ENCODE results near the gene NCEH1. TPM values are rescaled to one million over a fixed set of nuclear protein-coding genes. Genes with fewer than 3 reads are reported as not detected.

Gene NCEH1
- total and polyA plus RNA-seq, 2 of the 13 experiments (the other 11 are each of a cell fraction or from before 2014, with no cell fraction given) = 12.9 to 21.4 TPM

DNA sequence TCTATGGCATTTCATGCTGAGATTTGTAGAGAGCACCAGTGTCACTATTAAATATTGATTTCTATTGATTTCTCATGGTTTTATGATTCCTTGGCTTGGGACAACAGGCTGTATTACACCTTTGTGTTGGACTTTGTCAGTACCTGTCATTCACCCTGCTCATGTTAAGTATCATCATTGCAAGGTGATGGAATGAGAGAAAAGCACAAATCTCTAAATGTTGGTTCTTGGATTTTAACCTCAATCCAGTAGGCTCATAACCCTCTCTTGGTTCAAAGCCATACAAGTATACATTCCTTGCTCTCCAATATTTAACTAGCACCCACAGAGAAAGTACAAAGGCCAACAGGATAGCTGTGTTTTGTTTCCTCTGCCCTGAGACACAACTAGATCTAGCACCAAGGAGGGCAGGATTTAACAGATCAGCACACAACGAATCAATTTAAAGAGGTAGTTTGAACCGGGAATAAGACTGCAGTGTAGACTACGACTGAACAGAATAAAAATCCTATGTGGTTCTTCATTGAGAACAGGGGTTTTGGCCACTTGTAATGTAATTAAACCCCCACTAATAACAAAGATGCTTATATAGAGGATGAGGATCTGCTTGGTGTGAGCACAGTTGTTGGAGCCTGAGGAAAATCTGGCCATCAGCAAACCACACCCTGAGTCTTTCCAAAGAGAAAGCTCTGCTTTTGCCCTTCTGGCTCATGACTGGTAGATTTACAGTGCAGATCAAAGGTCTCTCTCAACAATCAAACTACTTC, 109.6 kb downstream of the NCEH1 start (continued):
- TF ChIP-seq, protein P1, sequence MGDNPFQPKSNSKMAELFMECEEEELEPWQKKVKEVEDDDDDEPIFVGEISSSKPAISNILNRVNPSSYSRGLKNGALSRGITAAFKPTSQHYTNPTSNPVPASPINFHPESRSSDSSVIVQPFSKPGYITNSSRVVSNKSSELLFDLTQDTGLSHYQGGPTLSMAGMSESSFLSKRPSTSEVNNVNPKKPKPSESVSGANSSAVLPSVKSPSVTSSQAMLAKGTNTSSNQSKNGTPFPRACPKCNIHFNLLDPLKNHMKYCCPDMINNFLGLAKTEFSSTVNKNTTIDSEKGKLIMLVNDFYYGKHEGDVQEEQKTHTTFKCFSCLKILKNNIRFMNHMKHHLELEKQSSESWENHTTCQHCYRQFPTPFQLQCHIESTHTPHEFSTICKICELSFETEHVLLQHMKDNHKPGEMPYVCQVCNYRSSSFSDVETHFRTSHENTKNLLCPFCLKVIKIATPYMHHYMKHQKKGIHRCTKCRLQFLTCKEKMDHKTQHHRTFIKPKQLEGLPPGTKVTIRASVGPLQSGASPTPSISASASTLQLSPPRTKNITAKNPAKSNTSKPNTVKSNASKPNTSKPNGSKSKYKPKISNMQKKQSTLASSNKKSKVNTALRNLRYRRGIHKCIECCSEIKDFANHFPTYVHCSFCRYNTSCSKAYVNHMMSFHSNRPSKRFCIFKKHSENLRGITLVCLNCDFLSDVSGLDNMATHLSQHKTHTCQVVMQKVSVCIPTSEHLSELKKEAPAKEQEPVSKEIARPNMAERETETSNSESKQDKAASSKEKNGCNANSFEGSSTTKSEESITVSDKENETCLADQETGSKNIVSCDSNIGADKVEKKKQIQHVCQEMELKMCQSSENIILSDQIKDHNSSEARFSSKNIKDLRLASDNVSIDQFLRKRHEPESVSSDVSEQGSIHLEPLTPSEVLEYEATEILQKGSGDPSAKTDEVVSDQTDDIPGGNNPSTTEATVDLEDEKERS (CRISPR knock-in tag; IDR thresholded peaks at IDR 0.05) = no peak
- no peak for TF ChIP-seq MLLT10 (CRISPR knock-in tag; IDR thresholded peaks at IDR 0.05)
- TF ChIP-seq ZNF337 (CRISPR knock-in tag; IDR thresholded peaks at IDR 0.05; ENCODE audit: borderline replicate concordance, low read depth) = no peak
- no peak for TF ChIP-seq LRRFIP1 (CRISPR knock-in tag; conservative IDR thresholded peaks at IDR 0.05)
- TF ChIP-seq JARID2 (CRISPR knock-in tag; IDR thresholded peaks at IDR 0.05; ENCODE audit: insufficient replicate concordance) = no peak
- peak; percentile 44; the same call in 1 of the 2 replicates for TF ChIP-seq ATF1 (CRISPR knock-in tag; IDR thresholded peaks at IDR 0.05)
- no peak for TF ChIP-seq RBFOX2 (IDR thresholded peaks at IDR 0.05; ENCODE audit: low read depth, low read length)
- no peak for TF ChIP-seq ZNF761 (CRISPR knock-in tag; conservative IDR thresholded peaks at IDR 0.05)
- TF ChIP-seq ZNF3 (CRISPR knock-in tag; IDR thresholded peaks at IDR 0.05) = no peak
- TF ChIP-seq, protein P2, sequence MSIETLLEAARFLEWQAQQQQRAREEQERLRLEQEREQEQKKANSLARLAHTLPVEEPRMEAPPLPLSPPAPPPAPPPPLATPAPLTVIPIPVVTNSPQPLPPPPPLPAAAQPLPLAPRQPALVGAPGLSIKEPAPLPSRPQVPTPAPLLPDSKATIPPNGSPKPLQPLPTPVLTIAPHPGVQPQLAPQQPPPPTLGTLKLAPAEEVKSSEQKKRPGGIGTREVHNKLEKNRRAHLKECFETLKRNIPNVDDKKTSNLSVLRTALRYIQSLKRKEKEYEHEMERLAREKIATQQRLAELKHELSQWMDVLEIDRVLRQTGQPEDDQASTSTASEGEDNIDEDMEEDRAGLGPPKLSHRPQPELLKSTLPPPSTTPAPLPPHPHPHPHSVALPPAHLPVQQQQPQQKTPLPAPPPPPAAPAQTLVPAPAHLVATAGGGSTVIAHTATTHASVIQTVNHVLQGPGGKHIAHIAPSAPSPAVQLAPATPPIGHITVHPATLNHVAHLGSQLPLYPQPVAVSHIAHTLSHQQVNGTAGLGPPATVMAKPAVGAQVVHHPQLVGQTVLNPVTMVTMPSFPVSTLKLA (IDR thresholded peaks at IDR 0.05) = no peak
- TF ChIP-seq NR0B2 (CRISPR knock-in tag; IDR thresholded peaks at IDR 0.05) = no peak
- no peak for TF ChIP-seq ZNF792 (CRISPR knock-in tag; IDR thresholded peaks at IDR 0.05)
- no peak for TF ChIP-seq ZNF605 (CRISPR knock-in tag; IDR thresholded peaks at IDR 0.05)
- TF ChIP-seq BHLHE40 (IDR thresholded peaks at IDR 0.05; ENCODE audit: low read length) = no peak
- TF ChIP-seq MEIS2 (CRISPR knock-in tag; IDR thresholded peaks at IDR 0.05) = no peak
- TF ChIP-seq, protein P3, sequence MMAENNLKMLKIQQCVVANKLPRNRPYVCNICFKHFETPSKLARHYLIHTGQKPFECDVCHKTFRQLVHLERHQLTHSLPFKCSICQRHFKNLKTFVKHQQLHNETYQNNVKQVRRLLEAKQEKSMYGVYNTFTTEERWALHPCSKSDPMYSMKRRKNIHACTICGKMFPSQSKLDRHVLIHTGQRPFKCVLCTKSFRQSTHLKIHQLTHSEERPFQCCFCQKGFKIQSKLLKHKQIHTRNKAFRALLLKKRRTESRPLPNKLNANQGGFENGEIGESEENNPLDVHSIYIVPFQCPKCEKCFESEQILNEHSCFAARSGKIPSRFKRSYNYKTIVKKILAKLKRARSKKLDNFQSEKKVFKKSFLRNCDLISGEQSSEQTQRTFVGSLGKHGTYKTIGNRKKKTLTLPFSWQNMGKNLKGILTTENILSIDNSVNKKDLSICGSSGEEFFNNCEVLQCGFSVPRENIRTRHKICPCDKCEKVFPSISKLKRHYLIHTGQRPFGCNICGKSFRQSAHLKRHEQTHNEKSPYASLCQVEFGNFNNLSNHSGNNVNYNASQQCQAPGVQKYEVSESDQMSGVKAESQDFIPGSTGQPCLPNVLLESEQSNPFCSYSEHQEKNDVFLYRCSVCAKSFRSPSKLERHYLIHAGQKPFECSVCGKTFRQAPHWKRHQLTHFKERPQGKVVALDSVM (CRISPR knock-in tag; IDR thresholded peaks at IDR 0.05) = no peak
- TF ChIP-seq ZFP91 (CRISPR knock-in tag; IDR thresholded peaks at IDR 0.05; ENCODE audit: borderline replicate concordance) = no peak; the same call in 1 of the 2 replicates
